PC-9 (cell line): ENCODE measurements around the gene TRIM31. TPM values are rescaled to one million over a fixed set of nuclear protein-coding genes. Genes with fewer than 3 reads are reported as not detected.

Experiments used
- BruUV-seq: library from RNA; stranded (reverse); fragments of 400-500 nt; replicated peaks from 2 replicates; lab custom pipeline; 2021; lab: Mats Ljungman, UMichigan
- CTCF ChIA-PET: fragments of 300-600 bp; sonication (Branson Sonifier 250); formaldehyde crosslinking; loops from one replicate; lab custom pipeline; 2022; ENCODE audit warnings: antibody characterized with exemption; lab: Charles Lee
- POLR2A ChIA-PET: fragments of 300-600 bp; sonication (Branson Sonifier 250); formaldehyde crosslinking; loops from one replicate; lab custom pipeline; 2022; ENCODE audit warnings: antibody characterized with exemption; ENCODE audit not compliant: unreplicated experiment; lab: Charles Lee
- DNase-seq, 2 experiments: peaks; one replicate each; pipeline versions ENCODE4 v3.0.0 to v3.0.0-alpha.2; 2015 to 2022; ENCODE audit warnings: mixed read lengths in 1 of 2
- H2AFZ ChIP-seq: fragments of 200-600 bp; sonication (generic); 2 replicates; pipeline ENCODE4 v1.8.1; 2017; ENCODE audit warnings: antibody characterized with exemption
- H3F3A ChIP-seq: fragments of 200-600 bp; sonication (generic); 2 replicates; pipeline ENCODE4 v1.8.1; 2017; ENCODE audit warnings: antibody characterized with exemption, mild to moderate bottlenecking, low read depth; ENCODE audit not compliant: insufficient read depth
- H3K27ac ChIP-seq: fragments of 200-600 bp; sonication (generic); 2 replicates; pipeline ENCODE4 v1.6.1; 2016; ENCODE audit warnings: mixed run types
- H3K27me3 ChIP-seq: fragments of 200-600 bp; sonication (generic); 2 replicates; pipeline ENCODE4 v1.6.1; 2016; ENCODE audit warnings: low read depth, mixed run types; ENCODE audit not compliant: insufficient read depth
- H3K36me3 ChIP-seq: fragments of 200-600 bp; sonication (generic); 2 replicates; pipeline ENCODE4 v1.6.1; 2016; ENCODE audit warnings: low read depth, mixed run types
- H3K4me1 ChIP-seq: fragments of 200-600 bp; sonication (generic); replicated peaks from 2 replicates; pipeline ENCODE4 v1.6.1; 2016; ENCODE audit warnings: mixed run types; ENCODE audit not compliant: insufficient read depth
- H3K4me2 ChIP-seq: fragments of 200-600 bp; sonication (generic); 2 replicates; pipeline ENCODE4 v1.6.1; 2017; ENCODE audit warnings: mixed run types
- H3K4me3 ChIP-seq: fragments of 200-600 bp; sonication (generic); 2 replicates; pipeline ENCODE4 v1.6.1; 2016; ENCODE audit warnings: mixed run types
- H3K79me2 ChIP-seq: fragments of 200-600 bp; sonication (generic); 2 replicates; pipeline ENCODE4 v1.6.1; 2017; ENCODE audit warnings: low read depth, mixed run types
- H3K9me2 ChIP-seq: fragments of 200-600 bp; sonication (generic); 2 replicates; pipeline ENCODE4 v1.8.1; 2017; ENCODE audit warnings: mild to moderate bottlenecking; ENCODE audit not compliant: insufficient read depth
- H3K9me3 ChIP-seq: fragments of 200-600 bp; sonication (generic); 2 replicates; pipeline ENCODE4 v1.8.1; 2016; ENCODE audit warnings: low read depth; ENCODE audit not compliant: insufficient read depth
- H4K20me1 ChIP-seq: fragments of 200-600 bp; sonication (generic); 2 replicates; pipeline ENCODE4 v1.8.1; 2017; ENCODE audit not compliant: insufficient read depth
- EZH2 ChIP-seq: fragments of 200-600 bp; sonication (generic); IDR thresholded peaks from 2 replicates; pipeline ENCODE4 v1.8.0; 2017; ENCODE audit warnings: antibody characterized with exemption, low read depth
- intact Hi-C: fragments of 100-400 bp; cut with micrococcal nuclease; formaldehyde crosslinking; loops from one replicate; pipeline ENCODE4 v1.10.0; 2022; ENCODE audit not compliant: unreplicated experiment
- total RNA-seq: library from RNA; stranded (reverse); gene quantifications from 2 replicates; pipeline ENCODE4 v1.2.3, GENCODE V29; 2021
- TF ChIP-seq, protein P1 (sequence below): fragments of 200-600 bp; sonication (generic); conservative IDR thresholded peaks from 2 replicates; pipeline ENCODE4 v1.6.1; 2017; ENCODE audit warnings: mixed run types, antibody characterized with exemption, mild to moderate bottlenecking, moderate library complexity

TRIM31 gene
- total RNA-seq, 1 experiment from 2014 or later: not detected

- Histone ChIP-seq H3K4me3 (no peak overlapping the region), H3K4me1 (peaks cover 28% of the 10 kb centered on the region), H3K9me3 (no peaks in the 10 kb centered on the region), H4K20me1 (no peaks in the 10 kb centered on the region), H3K9me2 (no peaks in the 10 kb centered on the region), H2AFZ (no peak overlapping the region), H3K36me3 (no peaks in the 10 kb centered on the region), H3K4me2 (no peak overlapping the region), H3F3A (no peaks in the 10 kb centered on the region), H3K27ac (no peak overlapping the region), H3K27me3 (no peaks in the 10 kb centered on the region), H3K79me2 (no peaks in the 10 kb centered on the region)
- ChIA-PET POLR2A (no interaction called here), CTCF (interaction anchor here (0.6 to 4.3 kb wide), 7 partner anchors 28 to 1261 kb away, joined by 3 to 28 read pairs (median 4); partner anchors contain the start of gene POLR1H)
- intact Hi-C loops: loop anchor here (1.0 to 2.0 kb wide), 7 partner anchors 29 to 427 kb away; partner anchors contain the start of genes PPP1R11 and RNF39
- no peak for DNase-seq
- TF ChIP-seq, protein P1, sequence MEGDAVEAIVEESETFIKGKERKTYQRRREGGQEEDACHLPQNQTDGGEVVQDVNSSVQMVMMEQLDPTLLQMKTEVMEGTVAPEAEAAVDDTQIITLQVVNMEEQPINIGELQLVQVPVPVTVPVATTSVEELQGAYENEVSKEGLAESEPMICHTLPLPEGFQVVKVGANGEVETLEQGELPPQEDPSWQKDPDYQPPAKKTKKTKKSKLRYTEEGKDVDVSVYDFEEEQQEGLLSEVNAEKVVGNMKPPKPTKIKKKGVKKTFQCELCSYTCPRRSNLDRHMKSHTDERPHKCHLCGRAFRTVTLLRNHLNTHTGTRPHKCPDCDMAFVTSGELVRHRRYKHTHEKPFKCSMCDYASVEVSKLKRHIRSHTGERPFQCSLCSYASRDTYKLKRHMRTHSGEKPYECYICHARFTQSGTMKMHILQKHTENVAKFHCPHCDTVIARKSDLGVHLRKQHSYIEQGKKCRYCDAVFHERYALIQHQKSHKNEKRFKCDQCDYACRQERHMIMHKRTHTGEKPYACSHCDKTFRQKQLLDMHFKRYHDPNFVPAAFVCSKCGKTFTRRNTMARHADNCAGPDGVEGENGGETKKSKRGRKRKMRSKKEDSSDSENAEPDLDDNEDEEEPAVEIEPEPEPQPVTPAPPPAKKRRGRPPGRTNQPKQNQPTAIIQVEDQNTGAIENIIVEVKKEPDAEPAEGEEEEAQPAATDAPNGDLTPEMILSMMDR: no peak
- BruUV-seq: no TSS peak
Measured at GRCh38 chr6:30131947-30132497, 19.1 kb upstream of the TRIM31 start.

DNA sequence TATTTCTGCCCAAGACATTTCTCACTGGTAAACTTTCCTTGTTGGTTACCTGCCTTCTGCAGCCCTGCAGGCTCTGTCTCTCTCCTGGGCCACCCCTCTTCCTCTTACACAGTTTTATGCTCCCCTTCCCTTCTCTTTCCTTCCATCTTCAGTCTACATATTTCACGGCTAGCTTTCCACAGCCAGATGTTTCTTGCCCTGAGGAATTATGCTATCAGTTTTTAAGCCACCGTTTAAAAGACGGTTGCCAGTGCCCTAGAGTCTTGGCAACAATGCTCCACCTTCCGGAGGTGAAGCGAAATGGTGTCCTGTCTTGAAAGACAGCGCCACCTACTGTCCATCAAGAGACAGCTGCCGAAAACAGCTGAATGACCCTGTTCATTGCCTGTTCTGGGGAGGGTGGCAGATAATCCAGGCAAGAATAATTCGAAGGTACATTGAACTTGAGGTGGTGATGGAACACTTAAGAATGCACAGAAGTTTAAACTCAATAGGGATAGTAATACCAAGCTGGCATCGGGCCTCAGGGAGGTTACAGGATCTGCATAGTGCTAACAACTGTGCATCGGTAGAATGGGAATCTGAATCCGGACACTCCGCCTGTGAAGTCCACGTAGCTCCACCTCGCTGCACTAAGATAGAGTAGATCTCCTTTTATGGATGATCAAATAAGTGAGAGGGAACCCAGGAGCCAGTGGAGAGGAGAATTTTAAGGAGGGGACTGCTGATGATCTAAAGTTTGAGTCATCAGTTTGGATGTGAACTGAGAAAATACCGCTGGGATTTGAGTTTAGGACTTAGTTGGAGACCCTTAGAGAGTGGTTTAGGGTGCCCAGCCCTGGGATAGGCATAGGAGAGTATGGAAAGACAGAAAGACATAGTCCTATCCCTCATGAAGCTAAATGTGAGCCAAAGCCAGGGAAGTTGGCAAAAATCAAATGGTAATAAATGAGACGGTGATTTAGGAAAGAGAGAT is 18.3 kb upstream of the TRIM31 start:
- TF ChIP-seq, protein P1: peak; percentile 98
- TF ChIP-seq EZH2: no peak
- Histone ChIP-seq H4K20me1 (no peaks in the 10 kb centered on the region), H3K9me2 (no peaks in the 10 kb centered on the region), H3K4me2 (peak overlapping the region; percentile 75), H3K79me2 (no peaks in the 10 kb centered on the region), H2AFZ (no peak overlapping the region), H3K4me1 (peaks cover 28% of the 10 kb centered on the region), H3F3A (no peaks in the 10 kb centered on the region), H3K27me3 (no peaks in the 10 kb centered on the region), H3K36me3 (no peaks in the 10 kb centered on the region), H3K4me3 (no peak overlapping the region; the same call in 1 of the 2 replicates), H3K9me3 (no peaks in the 10 kb centered on the region), H3K27ac (no peak overlapping the region)
- CTCF ChIA-PET: interaction anchor here (0.6 to 4.3 kb wide), 9 partner anchors 27 to 1262 kb away, joined by 3 to 28 read pairs (median 4); partner anchors contain the start of gene POLR1H
- POLR2A ChIA-PET: interaction anchor here (0.6 to 0.7 kb wide), 2 partner anchors 37 to 483 kb away, joined by 3 read pairs; no protein-coding TSS in a partner anchor
- DNase-seq: peak; percentile 59 to 80
- BruUV-seq: no TSS peak
- intact Hi-C loops: loop anchor here (1.0 to 2.0 kb wide), 7 partner anchors 28 to 426 kb away; partner anchors contain the start of genes PPP1R11 and RNF39

- intact Hi-C loops: loop anchor here (2.0 kb wide), 3 partner anchors 63 to 425 kb away; partner anchors contain the start of gene PPP1R11
- DNase-seq: no peak
- no peaks in the 10 kb centered on the region for H4K20me1 ChIP-seq
- no peaks in the 10 kb centered on the region for H3F3A ChIP-seq
- no peak overlapping the region for H3K27ac ChIP-seq
- no TSS peak for BruUV-seq
- H3K9me2 ChIP-seq: no peaks in the 10 kb centered on the region
- ChIA-PET POLR2A (no interaction called here), CTCF (interaction anchor here (1.1 to 4.3 kb wide), 3 partner anchors 27 to 477 kb away, joined by 3 to 28 read pairs (median 3); no protein-coding TSS in a partner anchor)
- H3K9me3 ChIP-seq: no peaks in the 10 kb centered on the region
- no peak overlapping the region; the same call in 1 of the 2 replicates for H3K4me3 ChIP-seq
- no peaks in the 10 kb centered on the region for H3K27me3 ChIP-seq
- H3K4me2 ChIP-seq: peak overlapping the region; percentile 75
- peaks cover 28% of the 10 kb centered on the region for H3K4me1 ChIP-seq
- TF ChIP-seq, protein P1: no peak
- no peak for TF ChIP-seq EZH2
- H3K79me2 ChIP-seq: no peaks in the 10 kb centered on the region
- H2AFZ ChIP-seq: no peak overlapping the region
- no peaks in the 10 kb centered on the region for H3K36me3 ChIP-seq
Measured at GRCh38 chr6:30130179-30130679, 17.3 kb upstream of the TRIM31 start.
